ENCODE data around the gene ZNF584. TPM values are rescaled to one million over a fixed set of nuclear protein-coding genes. Genes with fewer than 3 reads are reported as not detected.
"Not testable (repeated sequence)": the region's sequence is repeated elsewhere in the genome, so short reads cannot be mapped to it uniquely, and the experiment has no call there.

The ZNF584 gene
- 10 to 100 TPM in 1 of 3 donors, 1 to 10 TPM in 2; 3.1 to 10.6 (median 5.5) TPM for polyA plus RNA-seq

- WGBS, 3 donors, result 0% methylated on average over 96 to 100 of the region's 100 CpGs
- H3K27ac ChIP-seq (ENCODE audit: low read depth, low read length), result peak within 1 kb of the TSS; percentile 65
Measured at GRCh38 chr19:58408152-58409009, at the start of gene ZNF584. TSS of gene ZNF584 (plus strand) at chr19:58408649. CDS start at chr19:58409148, 499 bp downstream.

- WGBS, 3 donors, result 2 to 4% (median 2%) methylated on average over 28 of the region's 28 CpGs
Measured at GRCh38 chr19:58361900-58362271, 46.6 kb upstream of the ZNF584 start.

GRCh38 chr19:58362272-58362994, 46.0 kb upstream of the ZNF584 start, which contains the start of gene ZNF497:
TSS of gene ZNF497 (minus strand) at chr19:58362751. CDS start at chr19:58357635, 5,116 bp downstream.
- no peak within 1 kb of the TSS for H3K27ac ChIP-seq (ENCODE audit: low read depth, low read length)
- WGBS, 3 donors, result 0 to 1% (median 0%) methylated on average over 63 to 74 of the region's 74 CpGs

More at GRCh38 chr19:58361900-58362271, 46.6 kb upstream of the ZNF584 start:
- no peak overlapping the region for H3K27ac ChIP-seq (ENCODE audit: low read depth, low read length)

DNA sequence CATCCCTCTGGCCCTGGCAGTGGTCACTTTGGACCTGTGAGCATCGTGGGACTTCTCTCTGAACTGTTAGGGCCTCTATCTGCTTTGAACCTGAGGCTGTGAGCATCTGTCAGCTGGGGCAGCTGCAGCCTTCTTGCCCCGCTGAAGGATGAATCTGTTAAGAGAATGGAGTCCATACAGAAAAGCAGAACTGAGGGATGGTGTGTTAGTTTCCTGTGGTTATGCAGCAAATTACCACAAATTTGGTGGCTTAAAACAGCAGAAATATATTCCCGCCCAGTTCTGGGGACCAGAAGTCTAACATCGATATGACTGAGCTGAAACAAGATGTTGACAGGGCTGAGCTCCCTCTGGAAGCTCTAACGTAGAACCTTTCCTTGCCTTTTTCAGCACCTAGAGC, 44.3 kb upstream of the ZNF584 start:
- WGBS, 3 donors, result 54 to 80% (median 56%) methylated on average over 5 of the region's 5 CpGs
- H3K27ac ChIP-seq (ENCODE audit: low read depth, low read length), result no peak overlapping the region

- no peak overlapping the region for H3K27ac ChIP-seq (ENCODE audit: low read depth, low read length)
- WGBS, 3 donors, result 90 to 93% (median 92%) methylated on average over 32 of the region's 32 CpGs
Measured at GRCh38 chr19:58366585-58367430, 41.6 kb upstream of the ZNF584 start.

- H3K27ac ChIP-seq (ENCODE audit: low read depth, low read length), result no peak overlapping the region
- 70 to 72% (median 71%) methylated on average over 105 to 106 of the region's 106 CpGs for WGBS, 3 donors
Measured at GRCh38 chr19:58367698-58368454, 40.6 kb upstream of the ZNF584 start.

GRCh38 chr19:58368561-58369360, 39.7 kb upstream of the ZNF584 start:
- H3K27ac ChIP-seq (ENCODE audit: low read depth, low read length), result no peak overlapping the region
- 86 to 91% (median 89%) methylated on average over 59 to 68 of the region's 68 CpGs for WGBS, 3 donors

DNA sequence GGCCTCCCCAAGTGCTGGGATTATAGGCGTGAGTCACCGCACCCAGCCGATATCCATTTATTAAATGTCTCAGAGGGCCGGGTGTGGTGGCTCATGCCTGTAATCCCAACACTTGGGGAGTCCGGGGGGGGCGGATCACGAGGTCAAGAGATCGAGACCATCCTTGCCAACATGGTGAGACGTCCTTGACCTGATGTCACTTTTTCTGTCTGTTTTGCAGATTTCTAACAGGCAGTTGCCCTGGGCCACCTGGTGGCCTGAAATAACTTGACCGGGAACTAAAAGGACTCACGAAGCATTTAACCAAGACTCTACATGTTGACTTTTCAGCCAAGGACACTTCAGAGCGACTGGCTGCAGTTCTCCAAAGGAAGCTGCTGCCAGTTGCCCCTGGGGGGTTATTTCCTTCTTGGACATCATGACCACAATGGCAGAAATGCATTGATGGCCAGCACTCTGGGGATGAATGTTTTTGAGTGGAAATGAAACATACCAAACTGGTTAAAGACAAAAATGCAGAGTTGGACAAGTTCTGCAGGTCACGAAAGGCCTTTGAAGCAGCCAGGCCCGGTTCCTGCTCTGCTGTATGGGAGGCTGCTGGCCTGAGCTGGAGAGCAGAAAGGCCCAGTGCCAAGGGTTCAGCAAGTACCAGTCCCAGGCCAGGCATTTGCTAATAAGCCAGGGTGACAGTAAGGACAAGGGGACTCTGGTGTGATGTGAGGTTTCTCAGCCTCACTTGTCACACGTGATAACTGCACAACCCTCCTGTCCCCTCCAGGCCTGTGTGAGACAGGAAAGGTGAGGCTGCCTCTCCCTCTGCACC, 35.9 kb upstream of the ZNF584 start:
- no peak overlapping the region for H3K27ac ChIP-seq (ENCODE audit: low read depth, low read length)
- 54 to 67% (median 66%) methylated on average over 15 of the region's 15 CpGs for WGBS, 3 donors

DNA sequence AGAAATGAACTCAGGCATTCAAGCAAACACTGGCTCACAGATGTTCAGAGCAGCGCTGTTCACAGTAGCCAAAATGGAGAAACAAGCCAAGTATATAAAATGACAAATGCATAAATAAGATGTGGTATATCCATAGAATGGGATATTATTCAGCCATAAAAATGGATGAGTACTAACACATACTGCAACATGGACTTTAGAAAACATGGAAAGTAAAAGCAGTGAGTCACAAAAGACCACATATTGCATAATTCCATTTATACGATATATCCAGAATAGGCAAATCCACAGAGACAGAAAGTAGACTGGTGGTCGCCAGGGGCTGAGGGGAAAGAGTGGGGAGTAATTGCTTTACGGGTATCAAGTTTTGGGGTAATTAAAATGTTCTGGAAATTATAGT, 34.2 kb upstream of the ZNF584 start:
- no peak overlapping the region for H3K27ac ChIP-seq (ENCODE audit: low read depth, low read length)
- 73 to 92% (median 74%) methylated on average over 4 of the region's 4 CpGs for WGBS, 3 donors

DNA sequence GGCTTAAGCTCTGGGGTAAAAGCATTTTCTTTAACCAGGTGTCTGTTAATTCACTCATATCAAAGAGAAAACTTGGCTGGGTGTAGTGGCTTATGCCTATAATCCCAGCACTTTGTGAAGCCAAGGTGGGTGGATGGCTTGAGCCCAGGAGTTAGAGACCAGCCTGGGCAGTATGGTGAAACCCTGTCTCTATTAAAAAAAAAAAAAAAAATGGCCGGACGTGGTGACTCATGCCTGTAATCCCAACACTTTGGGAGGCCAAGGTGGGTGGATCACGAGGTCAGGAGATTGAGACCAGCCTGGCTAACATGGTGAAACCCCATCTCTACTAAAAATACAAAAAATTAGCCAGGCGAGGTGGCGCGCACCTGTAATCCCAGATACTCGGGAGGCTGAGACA, 31.7 kb upstream of the ZNF584 start:
- not testable (repeated sequence) for H3K27ac ChIP-seq (ENCODE audit: low read depth, low read length)
- WGBS, 3 donors, result 82 to 86% (median 85%) methylated on average over 7 of the region's 7 CpGs

- no peak overlapping the region for H3K27ac ChIP-seq (ENCODE audit: low read depth, low read length)
- WGBS, 3 donors, result 83 to 93% (median 91%) methylated on average over 6 of the region's 6 CpGs
Measured at GRCh38 chr19:58379246-58379645, 29.2 kb upstream of the ZNF584 start.

- WGBS, 3 donors, result 7% methylated on average over 24 of the region's 24 CpGs
- H3K27ac ChIP-seq (ENCODE audit: low read depth, low read length), result peak overlapping the region; percentile 76
Measured at GRCh38 chr19:58380037-58380661, 28.3 kb upstream of the ZNF584 start.

- 0 to 1% (median 0%) methylated on average over 80 to 83 of the region's 83 CpGs for WGBS, 3 donors
- H3K27ac ChIP-seq (ENCODE audit: low read depth, low read length), result peak within 1 kb of the TSS; percentile 76
Measured at GRCh38 chr19:58380662-58381459, 27.6 kb upstream of the ZNF584 start, which contains the start of gene ZNF837. TSS of gene ZNF837 (minus strand) at chr19:58381030. CDS start at chr19:58369332, 11,698 bp downstream.

GRCh38 chr19:58381460-58382212, 26.8 kb upstream of the ZNF584 start:
- H3K27ac ChIP-seq (ENCODE audit: low read depth, low read length), result no peak overlapping the region
- 26 to 32% (median 30%) methylated on average over 26 of the region's 26 CpGs for WGBS, 3 donors
